Measurements from ENCODE around the gene C1QC.
"Not testable (repeated sequence)": the region's sequence is repeated elsewhere in the genome, so short reads cannot be mapped to it uniquely, and the experiment has no call there.

C1QC gene

DNA sequence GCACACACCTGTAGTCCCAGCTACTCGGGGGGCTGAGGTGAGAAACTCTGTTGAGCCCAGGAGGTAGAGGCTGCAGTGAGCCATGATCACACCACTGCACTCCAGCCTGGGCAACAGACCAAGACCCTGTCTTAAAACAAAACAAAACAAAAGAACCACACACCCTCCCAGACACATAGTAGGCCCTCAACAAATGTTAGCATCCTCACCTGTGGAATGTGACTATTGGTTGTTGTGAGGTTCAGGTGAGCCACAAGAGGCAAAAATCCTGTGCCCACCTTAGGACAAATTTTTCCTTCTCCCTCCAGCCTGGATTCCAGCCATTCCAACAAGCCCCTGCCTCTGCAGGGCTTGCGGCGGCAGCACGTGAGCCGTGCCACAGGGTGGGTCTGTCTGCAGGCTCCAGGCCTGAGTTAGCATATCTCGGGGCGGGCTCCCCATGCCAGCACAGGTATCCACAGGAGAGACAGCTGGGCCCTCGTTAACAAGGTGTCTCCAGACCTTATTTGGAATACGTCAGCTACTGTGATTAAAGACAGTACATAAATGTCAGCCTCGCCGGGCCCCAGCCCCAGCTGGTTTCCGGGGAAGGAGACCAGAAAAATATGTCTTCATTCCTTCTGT lies 27.0 kb downstream of the C1QC start:
- no peak for DNase-seq (ENCODE audit: low spot score)
- no peaks in the 10 kb centered on the region for H3K9me3 Mint-ChIP-seq
- H3K4me3 Mint-ChIP-seq: no peak overlapping the region
- H3K27ac Mint-ChIP-seq: no peak overlapping the region
- H3K36me3 Mint-ChIP-seq (ENCODE audit: low read depth): no peaks in the 10 kb centered on the region
- H3K4me1 Mint-ChIP-seq (ENCODE audit: low read depth): no peaks in the 10 kb centered on the region
- H3K27me3 Mint-ChIP-seq (ENCODE audit: low read depth): peaks cover 22% of the 10 kb centered on the region

DNA sequence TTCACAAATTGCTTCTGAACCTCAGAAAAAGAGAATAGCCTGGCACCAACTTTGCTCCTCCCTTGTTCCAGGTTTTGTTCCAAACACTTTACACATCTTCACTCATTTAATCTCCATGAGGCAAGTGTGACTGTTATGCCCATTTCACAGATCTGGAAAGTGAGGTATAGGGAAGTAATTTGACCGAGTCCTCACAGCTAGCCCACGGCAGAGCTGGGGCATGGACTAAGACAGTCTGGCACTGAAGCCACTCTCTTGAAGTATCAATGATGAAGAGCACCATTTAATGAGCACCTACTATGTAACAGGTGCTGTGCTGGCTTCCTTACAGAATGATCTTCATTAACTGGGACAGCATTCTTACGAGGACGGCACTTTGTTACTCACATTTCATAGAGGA lies 28.6 kb downstream of the C1QC start:
- Mint-ChIP-seq H3K4me3 (no peak overlapping the region), H3K9me3 (no peaks in the 10 kb centered on the region), H3K4me1 (ENCODE audit: low read depth) (no peaks in the 10 kb centered on the region), H3K27ac (no peak overlapping the region), H3K27me3 (ENCODE audit: low read depth) (peaks cover 22% of the 10 kb centered on the region), H3K36me3 (ENCODE audit: low read depth) (no peaks in the 10 kb centered on the region)
- DNase-seq (ENCODE audit: low spot score): no peak

DNA sequence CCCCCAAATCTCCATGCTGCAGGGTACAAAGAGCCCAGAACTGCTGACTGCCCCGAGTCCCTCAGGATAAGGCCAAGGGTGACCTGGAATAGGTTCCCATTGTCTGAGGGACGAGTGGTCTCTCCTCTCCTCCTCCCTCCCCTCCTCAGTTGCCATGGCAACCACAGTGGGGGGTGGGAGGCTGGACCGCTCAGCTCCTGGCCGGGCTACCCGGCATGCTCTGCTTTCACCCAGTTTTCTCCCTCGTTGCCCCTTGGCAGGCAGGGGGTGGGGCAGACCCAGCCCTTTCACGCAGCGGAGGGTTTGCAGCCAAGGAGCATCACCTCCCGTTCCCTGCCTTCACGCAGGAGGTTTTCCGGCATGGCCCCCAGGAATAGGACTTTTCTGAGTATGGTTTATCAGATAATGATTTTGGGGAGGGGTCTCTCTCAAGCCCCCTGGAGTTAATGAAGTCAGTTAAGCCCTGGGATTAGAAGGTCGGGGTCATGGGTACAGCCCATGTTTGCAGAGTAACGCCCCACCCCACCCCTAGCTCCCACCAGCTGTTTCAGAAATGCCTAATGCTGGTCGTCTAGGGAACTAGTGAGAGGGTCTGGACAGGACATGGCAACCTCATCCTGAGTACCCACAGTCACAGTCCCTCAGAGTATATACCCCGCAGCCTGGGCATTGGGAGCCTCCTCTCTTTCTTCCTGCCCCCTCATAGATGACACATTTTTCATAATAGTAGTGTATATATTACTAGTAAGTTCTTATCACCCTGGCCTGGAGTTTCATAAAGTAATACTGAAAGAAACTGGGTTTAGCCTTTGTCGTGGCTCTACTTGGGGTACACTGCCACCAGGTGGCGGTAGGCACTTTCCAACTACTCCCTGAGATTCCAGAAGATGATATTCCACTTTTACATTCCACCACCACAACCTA lies 30.3 kb downstream of the C1QC start:
- peaks cover 12% of the 10 kb centered on the region for H3K27me3 Mint-ChIP-seq (ENCODE audit: low read depth)
- peak; percentile 19 for DNase-seq (ENCODE audit: low spot score)
- no peak overlapping the region for H3K27ac Mint-ChIP-seq
- H3K4me1 Mint-ChIP-seq (ENCODE audit: low read depth): no peaks in the 10 kb centered on the region
- H3K4me3 Mint-ChIP-seq: no peak overlapping the region
- no peaks in the 10 kb centered on the region for H3K9me3 Mint-ChIP-seq
- H3K36me3 Mint-ChIP-seq (ENCODE audit: low read depth): no peaks in the 10 kb centered on the region

DNA sequence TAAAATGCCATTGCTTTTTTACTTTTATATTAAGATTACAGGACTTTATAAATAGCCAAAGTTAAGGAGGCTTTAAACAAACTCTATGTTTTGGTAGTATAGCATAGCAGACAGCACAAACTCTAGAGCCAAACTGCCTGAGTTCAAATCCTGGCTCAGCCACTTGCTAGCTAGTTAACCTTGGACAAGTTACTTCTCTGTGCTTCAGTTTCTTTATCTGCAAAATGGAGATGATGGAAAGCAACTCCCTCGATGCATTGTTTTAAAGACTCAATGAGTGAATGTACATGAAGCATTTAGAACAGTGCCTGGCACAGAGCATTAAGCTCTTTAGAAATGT lies 30.9 kb downstream of the C1QC start:
- Mint-ChIP-seq H3K4me1 (ENCODE audit: low read depth) (no peaks in the 10 kb centered on the region), H3K4me3 (no peak overlapping the region)
- DNase-seq (ENCODE audit: low spot score): no peak

DNA sequence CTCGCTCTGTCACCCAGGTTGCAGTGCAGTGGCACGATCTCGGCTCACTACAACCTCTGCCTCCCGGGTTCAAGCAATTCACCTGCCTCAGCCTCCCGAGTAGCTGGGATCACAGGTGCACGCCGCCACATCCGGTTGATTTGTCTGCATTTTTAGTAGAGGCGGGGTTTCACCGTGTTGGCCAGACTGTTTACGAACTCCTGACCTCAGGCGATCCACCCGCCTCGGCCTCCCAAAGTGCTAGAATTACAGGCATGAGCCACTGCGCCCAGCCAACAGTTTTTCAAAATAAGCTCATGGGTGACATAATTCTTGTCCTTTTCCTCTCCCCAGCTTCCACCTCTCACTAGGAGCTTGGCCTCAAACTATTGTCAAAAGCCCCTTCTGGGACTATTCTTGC lies 32.7 kb downstream of the C1QC start:
- not testable (repeated sequence) for H3K27ac Mint-ChIP-seq; H3K4me3 Mint-ChIP-seq; DNase-seq (ENCODE audit: low spot score); H3K9me3 Mint-ChIP-seq; H3K4me1 Mint-ChIP-seq (ENCODE audit: low read depth); H3K27me3 Mint-ChIP-seq (ENCODE audit: low read depth); H3K36me3 Mint-ChIP-seq (ENCODE audit: low read depth)

More for the DNA sequence above, 30.9 kb downstream of the C1QC start:
- H3K36me3 Mint-ChIP-seq (ENCODE audit: low read depth): no peaks in the 10 kb centered on the region
- H3K9me3 Mint-ChIP-seq: no peaks in the 10 kb centered on the region
- H3K27me3 Mint-ChIP-seq (ENCODE audit: low read depth): peaks cover 10% of the 10 kb centered on the region
- no peak overlapping the region for H3K27ac Mint-ChIP-seq

DNA sequence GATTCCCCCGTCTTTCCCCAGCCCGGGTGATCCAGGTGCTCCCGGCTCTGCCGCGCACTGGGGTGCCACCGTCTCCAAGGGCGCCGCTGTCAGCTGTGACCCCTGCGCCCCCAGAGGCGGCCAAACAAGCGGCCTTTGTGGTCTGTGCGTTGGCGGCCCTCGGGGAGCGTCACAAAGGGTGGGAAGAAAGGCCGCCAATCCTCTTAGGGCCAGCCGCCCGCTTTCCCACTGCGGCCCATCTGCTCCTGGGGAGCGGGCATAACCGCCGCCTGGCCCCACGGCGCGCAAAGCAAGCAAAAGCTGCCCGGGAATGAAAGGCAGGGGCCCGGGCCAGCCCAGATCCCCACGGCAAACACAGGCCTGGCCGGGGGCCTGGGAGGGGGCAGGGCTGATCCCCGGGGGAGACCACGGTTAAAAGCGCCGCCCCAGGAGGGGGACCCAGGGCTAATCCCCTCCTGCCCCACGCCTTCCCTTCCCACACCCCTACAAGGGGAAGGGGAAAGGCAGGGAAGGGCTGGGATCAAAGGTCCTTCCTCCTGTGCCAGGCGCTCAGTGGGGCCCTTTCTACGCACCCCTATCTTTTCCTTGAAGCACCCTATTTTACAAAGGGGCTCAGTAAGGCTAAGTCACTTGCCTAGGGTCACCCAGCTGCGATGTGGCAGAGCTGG lies 33.6 kb downstream of the C1QC start:
- no peak for DNase-seq (ENCODE audit: low spot score)
- H3K27ac Mint-ChIP-seq: no peak overlapping the region
- H3K4me3 Mint-ChIP-seq: no peak overlapping the region
- no peaks in the 10 kb centered on the region for H3K4me1 Mint-ChIP-seq (ENCODE audit: low read depth)
- H3K36me3 Mint-ChIP-seq (ENCODE audit: low read depth): no peaks in the 10 kb centered on the region
- H3K27me3 Mint-ChIP-seq (ENCODE audit: low read depth): peaks cover 6% of the 10 kb centered on the region
- H3K9me3 Mint-ChIP-seq: no peaks in the 10 kb centered on the region

DNA sequence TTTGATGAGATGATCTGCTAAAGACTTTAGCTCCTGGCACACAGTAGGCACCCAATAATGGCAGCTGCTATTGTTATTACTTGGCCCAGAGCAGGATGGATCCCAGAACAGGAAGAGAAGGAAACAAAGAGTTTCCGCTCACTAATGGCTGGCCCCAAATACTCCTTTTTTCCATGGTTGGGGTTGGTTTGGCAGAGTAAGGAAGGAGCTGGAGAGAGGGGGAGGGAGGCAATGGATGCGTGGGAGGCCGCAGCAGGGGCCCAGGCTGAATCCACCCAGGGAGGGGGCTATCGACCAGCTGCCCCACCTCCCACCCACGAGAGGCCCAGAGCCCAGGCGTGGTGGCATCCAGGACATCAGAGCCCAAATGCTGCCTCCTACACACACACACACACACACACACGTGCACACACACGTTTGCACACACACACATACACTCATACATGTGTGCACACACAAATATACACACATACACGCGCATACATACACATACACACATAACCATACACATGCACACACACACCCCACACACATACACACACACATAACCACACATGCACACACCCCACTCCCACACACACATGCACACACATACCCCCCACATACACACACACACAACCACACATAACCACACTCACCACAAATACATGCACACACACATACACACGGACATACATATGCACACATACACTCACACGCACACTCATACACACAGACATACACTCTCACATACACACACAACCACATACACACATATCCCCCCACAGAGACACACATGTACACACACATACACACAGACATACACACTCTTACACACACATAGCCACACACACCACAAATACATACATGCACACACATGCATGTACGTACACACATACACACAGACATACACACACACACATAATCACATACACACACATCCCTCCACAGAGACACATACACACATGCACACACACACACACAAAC lies 34.8 kb downstream of the C1QC start:
- no peak overlapping the region for H3K27ac Mint-ChIP-seq
- no peak overlapping the region for H3K4me3 Mint-ChIP-seq
- H3K4me1 Mint-ChIP-seq (ENCODE audit: low read depth): no peaks in the 10 kb centered on the region
- no peaks in the 10 kb centered on the region for H3K9me3 Mint-ChIP-seq
- DNase-seq (ENCODE audit: low spot score): no peak
- H3K27me3 Mint-ChIP-seq (ENCODE audit: low read depth): peaks cover 6% of the 10 kb centered on the region
- H3K36me3 Mint-ChIP-seq (ENCODE audit: low read depth): no peaks in the 10 kb centered on the region

DNA sequence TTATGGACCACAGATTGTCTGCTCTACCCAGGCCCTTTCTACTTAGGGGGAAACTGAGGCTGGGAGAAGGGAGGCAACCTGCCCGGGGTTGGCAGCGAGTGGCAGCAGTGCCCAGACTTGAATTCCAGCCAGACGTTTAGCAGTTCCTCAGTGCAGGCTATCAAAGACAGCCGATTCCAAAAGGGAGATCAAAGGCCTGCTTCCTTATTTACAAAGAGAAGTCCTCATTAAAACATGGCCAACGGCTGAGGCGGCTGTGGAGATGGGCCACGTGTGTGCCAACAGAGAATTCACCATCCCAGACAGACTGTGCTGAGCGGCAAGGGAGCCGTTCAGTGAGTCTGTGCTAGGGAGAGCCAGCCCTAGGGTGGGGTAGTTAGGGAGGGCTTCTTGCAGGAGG lies 37.3 kb downstream of the C1QC start:
- no peak overlapping the region for H3K27ac Mint-ChIP-seq

DNA sequence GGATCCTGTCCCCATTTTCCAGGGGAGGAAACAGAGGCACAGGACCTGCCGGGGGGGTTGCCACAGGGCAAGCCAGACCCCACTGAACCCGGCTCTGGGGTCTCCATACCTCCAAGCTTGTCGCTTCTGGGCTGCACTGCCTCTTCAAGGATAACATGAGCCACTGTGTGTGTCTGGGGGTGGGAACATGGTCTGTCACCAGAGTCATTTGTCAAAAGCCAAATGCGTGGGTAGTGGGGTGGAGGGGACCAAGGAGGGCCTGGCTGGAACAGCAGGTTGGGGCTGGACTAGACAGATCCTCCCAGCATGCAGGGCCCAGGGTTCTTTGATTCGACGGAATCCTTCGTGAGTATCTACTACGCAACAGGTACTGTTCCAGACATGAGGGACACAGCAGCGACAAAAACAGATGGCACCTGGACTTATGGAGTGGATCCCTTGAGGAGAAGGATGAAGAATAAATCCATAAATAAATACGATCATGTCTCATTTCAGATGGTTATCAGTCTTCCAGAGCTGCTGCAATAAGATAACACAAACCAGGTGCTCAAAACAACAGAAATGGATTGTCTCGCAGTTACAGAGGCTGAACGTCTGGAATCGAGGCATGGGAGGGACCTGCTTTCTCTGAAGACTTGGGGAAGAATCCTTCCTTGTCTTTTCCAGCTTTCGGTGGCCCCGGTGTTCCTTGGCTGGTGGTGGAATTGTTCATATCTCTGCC lies 38.3 kb downstream of the C1QC start:
- peaks cover 2% of the 10 kb centered on the region for H3K27me3 Mint-ChIP-seq (ENCODE audit: low read depth)
- no peak for DNase-seq (ENCODE audit: low spot score)
- H3K36me3 Mint-ChIP-seq (ENCODE audit: low read depth): no peaks in the 10 kb centered on the region
- no peaks in the 10 kb centered on the region for H3K4me1 Mint-ChIP-seq (ENCODE audit: low read depth)
- no peaks in the 10 kb centered on the region for H3K9me3 Mint-ChIP-seq
- no peak overlapping the region for H3K27ac Mint-ChIP-seq
- no peak overlapping the region for H3K4me3 Mint-ChIP-seq

More for the DNA sequence above, 37.3 kb downstream of the C1QC start:
- no peaks in the 10 kb centered on the region for H3K9me3 Mint-ChIP-seq
- H3K27me3 Mint-ChIP-seq (ENCODE audit: low read depth): peaks cover 2% of the 10 kb centered on the region
- no peaks in the 10 kb centered on the region for H3K36me3 Mint-ChIP-seq (ENCODE audit: low read depth)
- H3K4me1 Mint-ChIP-seq (ENCODE audit: low read depth): no peaks in the 10 kb centered on the region
- no peak for DNase-seq (ENCODE audit: low spot score)
- H3K4me3 Mint-ChIP-seq: no peak overlapping the region

DNA sequence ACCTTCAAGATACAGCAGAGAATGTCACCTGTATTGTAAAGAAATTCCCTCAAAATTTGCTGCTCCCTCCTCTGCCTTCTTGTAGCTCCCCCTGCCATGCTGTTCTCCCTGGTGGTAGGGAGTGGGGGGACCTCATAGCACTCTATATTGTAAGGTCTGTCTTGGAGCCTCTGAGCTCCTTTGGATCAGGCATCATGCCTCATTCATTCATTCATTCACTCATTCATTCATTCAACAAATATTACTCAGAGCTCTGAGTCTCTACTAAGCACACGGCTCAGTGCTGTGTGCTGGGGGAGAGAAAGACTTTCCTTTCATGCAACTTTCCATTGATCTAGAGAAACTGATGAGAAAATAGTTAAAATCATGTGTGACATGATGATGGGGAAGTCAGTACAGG lies 40.1 kb downstream of the C1QC start:
- H3K27ac Mint-ChIP-seq: no peak overlapping the region
- H3K36me3 Mint-ChIP-seq (ENCODE audit: low read depth): no peaks in the 10 kb centered on the region
- no peak for DNase-seq (ENCODE audit: low spot score)
- peaks cover 2% of the 10 kb centered on the region for H3K27me3 Mint-ChIP-seq (ENCODE audit: low read depth)
- no peaks in the 10 kb centered on the region for H3K4me1 Mint-ChIP-seq (ENCODE audit: low read depth)
- H3K9me3 Mint-ChIP-seq: no peaks in the 10 kb centered on the region
- no peak overlapping the region for H3K4me3 Mint-ChIP-seq

DNA sequence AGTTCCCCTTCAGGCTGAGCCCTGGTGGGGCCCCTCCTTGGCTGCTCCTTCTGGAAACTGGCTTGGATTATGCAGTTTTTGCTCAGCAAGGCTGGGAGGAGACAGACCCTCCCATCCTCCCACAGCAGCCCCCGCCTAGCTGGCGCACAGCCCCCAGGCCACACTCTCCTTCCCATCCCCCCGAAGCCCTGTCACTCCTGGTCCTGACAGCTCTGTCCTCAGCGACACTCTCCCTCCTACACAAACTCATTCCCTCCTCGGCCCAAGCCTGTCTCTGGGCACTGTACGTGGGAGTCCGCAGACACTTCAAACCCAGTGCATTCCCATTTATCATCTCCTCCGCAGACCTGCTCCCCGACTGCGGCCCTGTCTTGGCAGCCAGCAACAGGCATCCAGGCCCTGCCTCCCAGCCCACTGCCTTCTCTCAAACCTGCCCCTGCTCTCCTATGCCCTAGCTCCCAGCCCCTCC lies 42.2 kb downstream of the C1QC start:
- no peak for DNase-seq (ENCODE audit: low spot score)
- no peaks in the 10 kb centered on the region for H3K4me1 Mint-ChIP-seq (ENCODE audit: low read depth)
- no peaks in the 10 kb centered on the region for H3K9me3 Mint-ChIP-seq
- no peaks in the 10 kb centered on the region for H3K36me3 Mint-ChIP-seq (ENCODE audit: low read depth)
- peaks cover 2% of the 10 kb centered on the region for H3K27me3 Mint-ChIP-seq (ENCODE audit: low read depth)
- no peak overlapping the region for H3K27ac Mint-ChIP-seq
- H3K4me3 Mint-ChIP-seq: no peak overlapping the region

DNA sequence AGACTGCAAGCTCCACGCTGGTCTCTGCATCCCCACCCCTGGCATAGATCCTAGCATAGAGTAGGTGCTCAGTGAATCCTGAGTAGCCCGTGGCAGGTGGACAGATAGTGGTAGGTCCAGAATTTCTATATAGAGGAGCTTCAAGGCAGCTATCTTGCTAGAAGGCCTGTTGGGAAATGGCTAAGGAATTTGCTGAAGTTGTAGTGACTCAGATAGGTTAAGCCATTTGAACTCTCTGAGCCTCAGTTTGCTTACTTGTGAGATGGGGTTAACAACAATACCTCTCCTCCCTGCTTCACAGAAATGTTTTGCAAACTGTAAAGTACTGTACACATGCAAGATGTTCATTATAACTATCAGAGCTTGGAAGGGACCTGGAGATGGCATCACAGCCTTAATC lies 43.8 kb downstream of the C1QC start:
- Mint-ChIP-seq H3K4me3 (no peak overlapping the region), H3K4me1 (ENCODE audit: low read depth) (no peaks in the 10 kb centered on the region), H3K9me3 (no peaks in the 10 kb centered on the region), H3K27ac (no peak overlapping the region), H3K27me3 (ENCODE audit: low read depth) (peaks cover 2% of the 10 kb centered on the region), H3K36me3 (ENCODE audit: low read depth) (no peaks in the 10 kb centered on the region)
- DNase-seq (ENCODE audit: low spot score): no peak

DNA sequence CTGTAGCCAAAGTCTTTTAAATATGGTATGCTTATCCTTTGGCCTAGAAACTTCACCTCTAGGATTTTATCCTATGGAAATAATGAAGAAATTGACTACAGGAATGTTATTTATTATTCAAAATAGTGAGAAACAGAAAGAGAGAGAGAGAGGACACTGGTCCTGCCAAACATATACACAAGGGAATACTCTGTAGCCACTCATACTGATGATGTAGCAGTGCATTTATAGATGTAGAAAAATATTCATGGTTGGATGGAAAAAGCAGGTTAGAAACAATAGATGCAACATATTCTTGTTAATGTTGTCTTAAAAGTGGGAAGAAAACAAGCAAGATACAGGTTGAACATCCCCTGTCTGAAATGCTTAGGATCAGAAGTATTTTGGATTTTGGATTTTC lies 45.0 kb downstream of the C1QC start:
- no peaks in the 10 kb centered on the region for H3K9me3 Mint-ChIP-seq
- no peak overlapping the region for H3K4me3 Mint-ChIP-seq
- H3K36me3 Mint-ChIP-seq (ENCODE audit: low read depth): no peaks in the 10 kb centered on the region
- peaks cover 2% of the 10 kb centered on the region for H3K27me3 Mint-ChIP-seq (ENCODE audit: low read depth)
- no peak overlapping the region for H3K27ac Mint-ChIP-seq
- no peaks in the 10 kb centered on the region for H3K4me1 Mint-ChIP-seq (ENCODE audit: low read depth)
- no peak for DNase-seq (ENCODE audit: low spot score)
